NCI-H128 (cell line): ENCODE results near the gene BIRC6.
"Not testable (repeated sequence)": the region's sequence is repeated elsewhere in the genome, so short reads cannot be mapped to it uniquely, and the experiment has no call there.

Experiments used
- DNase-seq: peaks from one replicate; lab custom pipeline; 2025; ENCODE audit not compliant: unreplicated experiment; lab: John Stamatoyannopoulos, UW

Gene BIRC6

GRCh38 chr2:32591669-32592463 lies 235.0 kb downstream of the BIRC6 start:
- DNase-seq = no peak

GRCh38 chr2:32594573-32594972 lies 237.8 kb downstream of the BIRC6 start:
- DNase-seq = no peak

- no peak for DNase-seq
These were observed 254.5 kb downstream of the BIRC6 start for GRCh38 chr2:32611366-32611765.

DNA sequence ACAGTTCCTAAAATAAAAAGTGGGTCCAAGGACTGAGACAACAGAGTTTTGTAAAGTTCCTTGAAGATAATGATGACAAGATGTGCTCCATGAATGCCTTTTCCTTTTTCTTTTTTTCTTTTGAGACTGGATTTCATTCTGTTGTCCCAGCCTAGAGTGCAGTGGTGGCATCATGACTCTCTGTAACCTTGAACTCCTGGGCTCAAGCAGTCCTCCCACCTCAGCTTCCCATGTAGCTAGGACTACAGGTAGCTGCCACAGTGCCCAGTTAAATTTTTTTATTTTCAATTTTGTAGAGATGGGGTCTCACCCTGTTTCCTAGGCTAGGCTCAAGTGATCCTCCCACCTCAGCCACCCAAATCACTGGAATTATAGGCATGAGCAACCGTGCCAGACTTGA lies 254.9 kb downstream of the BIRC6 start:
- no peak for DNase-seq

GRCh38 chr2:32614084-32614483 lies 257.3 kb downstream of the BIRC6 start:
- no peak for DNase-seq

- no peak for DNase-seq
These were observed 260.9 kb downstream of the BIRC6 start for GRCh38 chr2:32617599-32618189.

GRCh38 chr2:32622570-32623310 lies 265.9 kb downstream of the BIRC6 start:
- DNase-seq = no peak

DNA sequence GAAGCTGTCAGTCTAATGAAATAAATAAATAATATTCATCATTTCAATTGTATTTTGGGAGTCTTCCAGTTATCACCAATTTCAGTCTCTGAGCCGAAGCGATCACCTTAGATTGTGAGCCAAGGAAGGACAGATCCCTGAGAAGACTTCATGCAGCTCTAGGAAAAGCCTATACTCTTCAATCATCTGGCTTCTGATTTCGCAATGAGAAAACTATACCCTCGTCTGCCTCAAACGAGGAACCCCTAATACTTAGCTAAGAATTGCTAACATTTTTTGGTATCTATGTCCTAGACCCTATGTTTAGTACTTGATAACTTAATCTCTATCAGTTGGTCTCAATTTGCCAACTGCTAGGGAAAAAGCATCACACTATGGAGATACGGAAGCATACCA lies 266.5 kb downstream of the BIRC6 start:
- DNase-seq = no peak

- DNase-seq = no peak
These were observed 268.0 kb downstream of the BIRC6 start for GRCh38 chr2:32624812-32625211.

DNA sequence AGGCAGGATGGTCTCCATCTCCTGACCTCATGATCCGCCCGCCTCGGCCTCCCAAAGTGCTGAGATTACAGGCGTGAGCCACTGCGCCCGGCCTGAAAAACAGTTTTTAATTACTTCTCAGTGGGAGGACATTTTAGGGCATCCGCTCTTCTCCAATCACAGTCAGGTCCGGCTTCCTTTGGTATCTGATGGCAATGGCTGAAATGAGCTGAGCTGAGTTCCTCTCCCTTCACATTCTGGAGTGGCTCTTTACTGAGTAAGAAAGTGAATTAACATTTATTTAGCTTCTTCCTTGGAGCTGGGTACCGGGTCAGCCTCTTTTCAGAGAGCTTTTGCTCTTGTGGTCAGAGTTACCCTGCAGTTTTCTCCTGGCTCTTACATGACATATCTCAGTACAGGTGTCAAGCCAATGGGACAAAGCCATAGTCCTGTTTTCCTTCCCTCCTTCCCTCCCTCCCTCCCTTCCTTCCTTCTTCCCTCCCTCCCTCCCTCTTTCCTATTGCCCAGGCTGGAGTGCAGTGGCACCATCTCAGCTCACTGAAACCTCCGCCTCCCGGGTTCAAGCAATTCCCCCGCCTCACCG lies 269.9 kb downstream of the BIRC6 start:
- no peak for DNase-seq

GRCh38 chr2:32627441-32627813 lies 270.6 kb downstream of the BIRC6 start:
- no peak for DNase-seq

DNA sequence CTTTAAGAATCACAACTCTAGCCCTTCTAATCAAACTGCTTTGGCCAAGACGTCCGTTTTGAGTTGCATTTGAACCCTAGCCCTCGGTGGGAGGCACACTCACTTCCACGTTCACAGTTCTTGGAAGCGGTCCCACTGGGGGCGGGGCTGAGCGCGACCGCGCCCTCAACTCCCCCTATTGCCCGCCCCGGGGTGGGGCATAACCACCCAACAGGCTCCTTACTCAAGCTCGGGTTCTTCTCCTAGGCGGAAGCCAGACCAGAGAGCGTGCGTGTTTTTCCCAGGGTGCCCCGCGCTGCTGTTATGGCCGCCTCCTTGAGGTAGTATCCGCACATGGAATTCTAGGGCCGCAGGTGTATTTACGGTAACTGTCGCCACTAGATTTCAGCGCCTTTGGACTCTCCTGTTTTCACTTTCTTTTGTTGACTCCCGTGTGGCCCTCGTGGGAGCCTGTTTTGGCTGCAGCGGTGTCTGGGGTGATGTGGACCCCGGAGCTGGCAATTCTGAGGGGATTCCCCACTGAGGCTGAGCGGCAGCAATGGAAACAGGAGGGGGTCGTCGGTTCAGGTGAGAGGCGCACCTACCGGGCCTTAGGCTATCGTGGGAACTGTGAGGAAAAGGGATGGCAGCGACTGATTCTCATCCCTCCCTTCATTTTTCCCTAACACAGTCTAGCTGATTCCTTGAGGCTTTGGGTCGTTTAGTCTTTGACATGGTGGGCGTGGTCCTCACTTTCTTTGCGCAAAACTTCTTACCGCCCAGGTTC lies 271.2 kb downstream of the BIRC6 start, which contains the start of gene TTC27:
TSS of gene TTC27 (plus strand) at position 237 of the 766 bp plus-strand sequence. CDS start at position 480, 243 bp downstream.
- DNase-seq = peak; percentile 62

DNA sequence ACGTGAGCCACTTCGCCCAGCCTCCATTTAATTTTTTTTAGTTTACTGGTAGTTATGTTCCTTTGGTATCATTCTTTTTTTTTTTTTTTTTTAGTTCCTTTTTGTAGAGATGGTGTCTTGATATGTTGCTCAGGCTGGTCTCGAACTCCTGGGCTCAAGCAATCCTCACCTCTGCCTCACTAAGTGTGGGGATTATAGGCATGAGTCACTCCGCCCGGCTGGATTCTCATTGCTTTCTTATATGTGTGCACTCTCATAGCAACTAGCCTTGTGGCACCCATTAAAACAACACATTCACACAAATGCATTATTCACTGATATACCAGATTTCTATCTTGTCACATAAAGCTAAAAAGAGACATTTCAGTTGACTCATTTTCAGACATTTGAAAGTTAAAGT lies 275.3 kb downstream of the BIRC6 start:
- DNase-seq = no peak

- DNase-seq = no peak
These were observed 276.2 kb downstream of the BIRC6 start for GRCh38 chr2:32633040-32633439.

DNA sequence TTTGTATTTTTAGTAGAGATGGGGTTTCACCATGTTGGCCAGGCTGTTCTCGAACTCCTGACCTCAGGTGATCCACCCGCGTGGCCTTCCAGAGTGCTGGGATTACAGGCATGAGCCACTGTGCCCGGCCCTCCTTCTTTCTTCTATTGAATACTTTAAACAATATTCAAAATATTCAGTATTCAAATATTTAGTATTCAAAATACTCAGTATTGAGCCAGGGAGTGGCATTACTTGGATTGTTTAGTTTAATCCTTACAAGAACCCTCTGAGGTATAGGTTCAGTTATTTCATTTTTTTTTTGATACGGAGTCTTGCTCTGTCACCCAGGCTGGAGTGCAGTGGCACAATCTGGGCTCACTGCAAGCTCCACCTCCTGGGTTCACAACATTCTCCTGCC lies 281.7 kb downstream of the BIRC6 start:
- not testable (repeated sequence) for DNase-seq

DNA sequence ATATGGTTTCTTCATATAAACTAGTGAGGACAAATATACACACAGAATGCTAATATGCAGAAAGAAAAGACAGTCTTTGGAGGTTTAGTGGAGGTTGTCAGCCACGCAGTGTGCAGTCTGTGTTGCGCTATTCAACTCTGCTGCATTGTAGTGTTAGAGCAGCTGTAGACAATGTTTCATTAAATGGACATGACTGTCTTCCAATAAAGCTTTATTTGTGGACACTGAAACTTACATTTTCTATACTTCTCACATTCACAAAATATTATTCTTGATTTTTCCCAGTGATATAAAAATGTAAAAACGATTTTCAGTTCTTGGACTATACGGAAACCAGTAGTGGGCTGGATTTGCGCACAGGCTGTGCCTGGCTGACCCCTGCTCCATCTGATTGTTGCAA lies 284.4 kb downstream of the BIRC6 start:
- no peak for DNase-seq

- DNase-seq = no peak
These were observed 290.4 kb downstream of the BIRC6 start for GRCh38 chr2:32647180-32647651.

GRCh38 chr2:32652555-32653209 lies 295.9 kb downstream of the BIRC6 start:
- DNase-seq = no peak

DNA sequence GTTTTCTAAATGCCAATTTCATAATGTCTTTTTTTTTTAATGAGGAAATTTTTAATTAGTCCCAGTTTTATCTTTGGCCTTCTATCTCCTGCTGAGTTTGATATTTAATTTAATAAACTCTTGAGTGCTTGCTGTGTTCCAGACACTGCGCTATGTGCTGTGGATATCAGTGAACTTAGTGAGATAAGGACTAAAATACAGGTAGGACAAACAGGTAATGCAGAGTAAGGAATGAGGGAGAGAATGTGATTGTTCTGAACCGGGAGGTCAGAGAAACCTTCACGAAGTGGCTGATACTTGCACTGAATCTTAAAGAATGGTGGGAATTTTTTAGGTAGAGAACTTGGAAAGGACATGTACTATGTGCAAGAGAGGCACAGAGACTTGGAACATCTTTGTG lies 299.2 kb downstream of the BIRC6 start:
- DNase-seq = no peak

DNA sequence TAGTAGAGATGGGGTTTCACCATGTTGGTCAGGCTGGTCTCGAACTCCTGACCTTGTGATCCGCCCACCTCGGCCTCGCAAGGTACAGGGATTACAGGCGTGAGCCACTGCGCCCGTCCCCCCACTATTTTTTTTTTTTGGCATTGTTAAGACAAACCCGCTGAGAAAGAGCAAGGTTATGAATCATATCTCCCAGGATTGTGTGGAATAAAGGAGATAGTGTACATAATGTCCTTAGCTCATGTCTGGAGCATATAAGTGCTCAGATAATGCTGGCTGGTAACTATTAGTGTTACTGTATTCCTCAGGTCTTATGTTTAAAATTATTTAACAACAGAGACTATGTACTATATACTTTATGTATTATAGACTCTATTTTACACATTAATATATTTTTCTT lies 307.0 kb downstream of the BIRC6 start:
- DNase-seq = no peak
